Stimulated activated CD4-positive, alpha-beta T cell treated with anti-CD3 and anti-CD28 coated beads, Interleukin-12 subunit alpha, Interleukin-12 subunit beta, amount 100 ng/mL, for 4 hours (primary cell): ENCODE data around the gene NKX6-1.

Experiments
- DNase-seq: peaks from one replicate; pipeline ENCODE4 v3.0.0-alpha.2; 2020

The NKX6-1 gene

GRCh38 chr4:84472154-84472553 lies 26.9 kb downstream of the NKX6-1 start:
- DNase-seq, result no peak

GRCh38 chr4:84470204-84470785 lies 28.8 kb downstream of the NKX6-1 start:
- DNase-seq, result no peak

DNA sequence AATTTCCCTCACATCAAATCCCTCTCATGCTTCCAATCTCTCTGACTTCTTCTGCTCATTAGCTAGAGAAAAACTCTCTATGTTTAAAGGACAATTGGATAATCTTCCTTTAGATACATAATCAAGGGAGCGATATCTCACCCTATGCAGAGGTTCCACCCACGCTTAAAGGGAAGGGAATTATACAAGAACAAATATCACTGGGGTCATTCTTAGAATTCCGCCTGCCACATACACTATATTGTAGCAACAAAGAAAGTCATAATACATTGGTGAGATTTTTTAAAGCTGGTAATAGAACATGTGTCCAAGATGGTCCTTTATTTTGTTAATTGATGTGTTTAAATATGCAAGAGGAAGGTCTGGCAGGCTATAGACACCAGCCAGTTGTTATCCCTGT lies 31.5 kb downstream of the NKX6-1 start:
- DNase-seq, result no peak

GRCh38 chr4:84459783-84460182 lies 39.3 kb downstream of the NKX6-1 start:
- no peak for DNase-seq

DNA sequence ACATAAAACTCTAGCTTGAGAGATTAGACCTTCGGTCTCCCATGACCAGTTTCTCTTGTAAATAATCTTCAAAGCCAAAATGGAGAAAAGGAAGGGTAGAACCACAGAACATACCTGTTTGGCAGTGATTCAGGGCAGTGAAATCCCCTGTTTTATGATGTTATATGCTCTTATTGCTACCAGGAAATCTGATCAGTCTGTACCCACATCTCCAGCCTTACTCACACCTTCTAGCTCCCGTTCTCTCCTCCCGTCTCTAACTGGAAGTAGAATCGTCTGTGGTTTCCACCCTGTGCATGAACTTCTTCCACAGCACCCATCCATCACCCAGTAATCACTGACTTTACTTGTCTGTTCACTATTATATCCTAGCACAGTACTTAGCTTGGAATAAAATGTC lies 42.9 kb downstream of the NKX6-1 start:
- DNase-seq, result no peak

DNA sequence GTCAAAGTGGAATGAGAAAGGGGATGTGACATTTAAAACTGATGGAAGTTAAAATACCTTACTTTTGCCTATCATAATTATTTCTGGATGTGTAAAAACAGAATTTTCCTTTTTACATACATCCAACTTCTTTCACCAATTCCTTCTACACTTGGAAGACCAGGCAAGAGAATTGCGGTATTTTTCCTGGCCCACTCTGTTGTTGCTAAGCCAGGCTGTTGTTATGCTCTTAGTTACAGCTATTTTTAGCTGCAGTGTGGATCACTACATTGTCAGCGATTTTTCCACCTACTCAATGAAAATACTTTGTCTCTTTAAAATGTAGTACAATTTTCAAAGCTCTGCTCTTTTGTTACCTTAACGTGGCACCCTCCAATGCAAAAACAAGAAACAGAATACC lies 43.4 kb downstream of the NKX6-1 start:
- DNase-seq, result no peak

GRCh38 chr4:84451546-84451945 lies 47.5 kb downstream of the NKX6-1 start:
- no peak for DNase-seq

- no peak for DNase-seq
Measured at GRCh38 chr4:84443523-84443922, 55.6 kb downstream of the NKX6-1 start.

DNA sequence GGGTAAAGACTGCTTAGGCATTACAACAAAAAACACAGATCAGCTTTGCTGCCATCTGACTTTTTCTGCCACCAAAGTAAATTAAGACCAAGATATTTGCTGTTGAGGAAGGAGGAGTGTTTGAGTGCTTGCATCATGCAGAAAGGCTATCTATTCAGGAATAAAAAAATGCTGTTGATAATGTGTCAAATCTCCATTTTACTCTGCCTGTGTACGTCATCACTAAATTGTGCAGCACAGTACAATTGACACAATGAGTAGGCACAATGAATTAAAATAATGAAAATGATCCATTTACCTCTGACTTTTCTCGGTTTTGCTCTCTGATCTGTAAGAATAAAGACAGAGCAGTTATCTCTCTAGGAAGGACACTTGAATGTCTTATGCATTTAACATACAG lies 56.3 kb downstream of the NKX6-1 start:
- no peak for DNase-seq
